Muscle of leg (tissue), 11 donors: ENCODE measurements around the gene TCEA2. TPM values are rescaled to one million over a fixed set of nuclear protein-coding genes. Genes with fewer than 3 reads are reported as not detected.

Experiments
- DNase-seq: peaks from one replicate; pipeline ENCODE4 v3.0.0; 2013
- H3K27ac ChIP-seq: one replicate; pipeline ENCODE4 v1.5.1; 2013; ENCODE audit warnings: mild to moderate bottlenecking, low read length, control low read depth
- H3K27me3 ChIP-seq: one replicate; pipeline ENCODE4 v1.6.1; 2013; ENCODE audit warnings: low read length; ENCODE audit not compliant: control insufficient read depth, insufficient read depth
- H3K36me3 ChIP-seq: one replicate; pipeline ENCODE4 v1.6.1; 2013; ENCODE audit warnings: low read length; ENCODE audit not compliant: control insufficient read depth, insufficient read depth
- H3K4me1 ChIP-seq: one replicate; pipeline ENCODE4 v1.6.1; 2013; ENCODE audit warnings: low read length; ENCODE audit not compliant: control insufficient read depth, insufficient read depth
- H3K4me3 ChIP-seq: one replicate; pipeline ENCODE4 v1.5.1; 2013; ENCODE audit warnings: low read length, control low read depth
- H3K9me3 ChIP-seq: replicated peaks from 2 replicates; pipeline ENCODE4 v1.6.1; 2013; ENCODE audit warnings: low read depth, low read length; ENCODE audit not compliant: control insufficient read depth
- WGBS: methylation state at CpG from one replicate; pipeline ENCODE4 v1.1.5; 2013; ENCODE audit warnings: missing lambda C conversion rate; ENCODE audit not compliant: insufficient coverage; 5-methylcytosine and 5-hydroxymethylcytosine counted together
- polyA plus RNA-seq, 8 donors: library from polyadenylated mRNA; unstranded; fragments of 120-200 nt; gene quantifications; one replicate each; pipeline versions ENCODE4 v1.2.1 to v1.2.3, GENCODE V29; 2013; ENCODE audit warnings: inconsistent platforms in 1 of 8, low replicate concordance in 1 of 8; ENCODE audit not compliant: insufficient read length in 8 of 8, insufficient read depth in 1 of 8
- total RNA-seq: library from RNA; stranded (reverse); fragments of 120-200 nt; gene quantifications from one replicate; pipeline ENCODE4 v1.2.4, GENCODE V29; 2013

TCEA2 gene
- total and polyA plus RNA-seq, 9 donors, result 24.6 to 60.1 (median 46.8) TPM

- peaks cover 49% of the 10 kb centered on the region for H3K27me3 ChIP-seq
- WGBS, result no CpG with 5 or more reads among the region's 10 CpGs
- DNase-seq, result peak; percentile 7
- no peak within 1 kb of the TSS for H3K27ac ChIP-seq
- H3K4me1 ChIP-seq, result peaks cover 31% of the 10 kb centered on the region
- H3K4me3 ChIP-seq, result no peak within 1 kb of the TSS
- H3K9me3 ChIP-seq, result no peaks in the 10 kb centered on the region
- peaks cover 37% of the 10 kb centered on the region for H3K36me3 ChIP-seq
Measured at GRCh38 chr20:64035933-64036345, 27.1 kb upstream of the TCEA2 start, which contains the start of gene C20orf204. C20orf204 (plus strand) TSS chr20:64036182; CDS start chr20:64036324, 142 bp downstream.

- Histone ChIP-seq H3K27ac (no peak overlapping the region), H3K4me3 (no peak overlapping the region), H3K36me3 (peaks cover 34% of the 10 kb centered on the region), H3K9me3 (no peaks in the 10 kb centered on the region), H3K4me1 (peaks cover 37% of the 10 kb centered on the region), H3K27me3 (peaks cover 56% of the 10 kb centered on the region)
- peak; percentile 16 for DNase-seq
- 39% methylated on average over 11 of the region's 17 CpGs for WGBS
Measured at GRCh38 chr20:64036346-64037198, 26.4 kb upstream of the TCEA2 start.

- Histone ChIP-seq H3K27ac (no peak overlapping the region), H3K9me3 (no peaks in the 10 kb centered on the region), H3K4me1 (peaks cover 42% of the 10 kb centered on the region), H3K27me3 (peaks cover 62% of the 10 kb centered on the region), H3K4me3 (no peak overlapping the region), H3K36me3 (peaks cover 28% of the 10 kb centered on the region)
- DNase-seq, result peak; percentile 4
- whole genome bisulfite sequencing, result no CpG with 5 or more reads among the region's 3 CpGs
Measured at GRCh38 chr20:64037199-64037497, 25.9 kb upstream of the TCEA2 start.

- peak overlapping the region; percentile 21 for H3K4me3 ChIP-seq
- WGBS, result 6% methylated on average over 33 of the region's 36 CpGs
Measured at GRCh38 chr20:64037498-64038213, 25.3 kb upstream of the TCEA2 start.

GRCh38 chr20:64038224-64038564 lies 24.8 kb upstream of the TCEA2 start:
- H3K27ac ChIP-seq, result no peak overlapping the region
- peaks cover 69% of the 10 kb centered on the region for H3K27me3 ChIP-seq
- under 1% methylated on average over 29 of the region's 30 CpGs for WGBS

More at GRCh38 chr20:64037498-64038213, 25.3 kb upstream of the TCEA2 start:
- H3K9me3 ChIP-seq, result no peaks in the 10 kb centered on the region
- H3K27me3 ChIP-seq, result peaks cover 66% of the 10 kb centered on the region
- no peak overlapping the region for H3K27ac ChIP-seq
- H3K4me1 ChIP-seq, result peaks cover 46% of the 10 kb centered on the region
- peaks cover 23% of the 10 kb centered on the region for H3K36me3 ChIP-seq
- DNase-seq, result peak; percentile 9

GRCh38 chr20:64038565-64039292 lies 24.3 kb upstream of the TCEA2 start:
- peak overlapping the region; percentile 32 for H3K4me3 ChIP-seq

More at GRCh38 chr20:64038224-64038564, 24.8 kb upstream of the TCEA2 start:
- H3K36me3 ChIP-seq, result peaks cover 18% of the 10 kb centered on the region
- peaks cover 46% of the 10 kb centered on the region for H3K4me1 ChIP-seq
- H3K4me3 ChIP-seq, result peak overlapping the region; percentile 21
- no peaks in the 10 kb centered on the region for H3K9me3 ChIP-seq
- no peak for DNase-seq

GRCh38 chr20:64039293-64040160 lies 23.5 kb upstream of the TCEA2 start:
- WGBS, result 4% methylated on average over 10 of the region's 17 CpGs

More at GRCh38 chr20:64038565-64039292, 24.3 kb upstream of the TCEA2 start:
- DNase-seq, result peak; percentile 77
- Histone ChIP-seq H3K4me1 (peaks cover 46% of the 10 kb centered on the region), H3K9me3 (no peaks in the 10 kb centered on the region), H3K27ac (peak overlapping the region; percentile 65), H3K27me3 (peaks cover 74% of the 10 kb centered on the region), H3K36me3 (peaks cover 14% of the 10 kb centered on the region)
- WGBS, result under 1% methylated on average over 82 of the region's 91 CpGs

GRCh38 chr20:64040231-64041039 lies 22.6 kb upstream of the TCEA2 start:
- WGBS, result 60% methylated on average over 9 of the region's 12 CpGs
- Histone ChIP-seq H3K36me3 (peaks cover 6% of the 10 kb centered on the region), H3K9me3 (no peaks in the 10 kb centered on the region)

More at GRCh38 chr20:64039293-64040160, 23.5 kb upstream of the TCEA2 start:
- Histone ChIP-seq H3K4me3 (peak overlapping the region; percentile 32), H3K4me1 (peaks cover 46% of the 10 kb centered on the region), H3K9me3 (no peaks in the 10 kb centered on the region), H3K27me3 (peaks cover 81% of the 10 kb centered on the region), H3K36me3 (peaks cover 10% of the 10 kb centered on the region), H3K27ac (peak overlapping the region; percentile 65)
- peak; percentile 8 for DNase-seq

More at GRCh38 chr20:64040231-64041039, 22.6 kb upstream of the TCEA2 start:
- no peak overlapping the region for H3K4me3 ChIP-seq
- H3K4me1 ChIP-seq, result peaks cover 46% of the 10 kb centered on the region
- peak overlapping the region; percentile 29 for H3K27ac ChIP-seq
- peaks cover 91% of the 10 kb centered on the region for H3K27me3 ChIP-seq
- DNase-seq, result peak; percentile 6
